HG02642 (cell line): Measurements from ENCODE around the gene LCE2D.
"Not testable (repeated sequence)": the region's sequence is repeated elsewhere in the genome, so short reads cannot be mapped to it uniquely, and the experiment has no call there.

Experiments
- ATAC-seq: cut with Tn5 transposase; IDR thresholded peaks from one replicate; pipeline ENCODE4 v1.9.1; 2021; ENCODE audit warnings: mild to moderate bottlenecking; ENCODE audit not compliant: unreplicated experiment, poor library complexity

Gene LCE2D, protein sequence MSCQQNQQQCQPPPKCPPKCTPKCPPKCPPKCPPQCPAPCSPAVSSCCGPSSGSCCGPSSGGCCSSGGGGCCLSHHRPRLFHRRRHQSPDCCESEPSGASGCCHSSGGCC

DNA sequence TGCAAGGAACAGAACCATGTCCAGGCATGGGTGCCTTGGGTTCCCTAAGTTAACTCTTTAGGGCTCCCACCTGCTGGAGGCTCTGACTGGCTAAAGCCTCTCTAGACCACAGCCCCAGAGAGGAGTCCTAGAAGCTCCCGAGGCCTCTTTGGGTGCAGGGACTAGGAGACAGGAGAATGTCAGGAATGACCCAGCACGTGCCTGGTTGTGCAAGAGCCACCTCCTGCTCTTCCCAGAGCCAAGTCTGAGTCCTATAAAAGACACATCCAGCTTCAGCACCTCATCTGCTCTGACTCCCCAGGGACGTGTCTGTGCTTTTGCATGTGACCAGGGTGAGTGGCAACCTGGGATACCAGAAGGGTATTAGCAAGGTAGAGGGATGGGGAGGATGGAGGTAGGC, at the start of gene LCE2D:
Gene LCE2D (plus strand): TSS at position 283 of the 400 bp plus-strand sequence. CDS start 726 bp downstream, outside the sequence.
- ATAC-seq: no peak

DNA sequence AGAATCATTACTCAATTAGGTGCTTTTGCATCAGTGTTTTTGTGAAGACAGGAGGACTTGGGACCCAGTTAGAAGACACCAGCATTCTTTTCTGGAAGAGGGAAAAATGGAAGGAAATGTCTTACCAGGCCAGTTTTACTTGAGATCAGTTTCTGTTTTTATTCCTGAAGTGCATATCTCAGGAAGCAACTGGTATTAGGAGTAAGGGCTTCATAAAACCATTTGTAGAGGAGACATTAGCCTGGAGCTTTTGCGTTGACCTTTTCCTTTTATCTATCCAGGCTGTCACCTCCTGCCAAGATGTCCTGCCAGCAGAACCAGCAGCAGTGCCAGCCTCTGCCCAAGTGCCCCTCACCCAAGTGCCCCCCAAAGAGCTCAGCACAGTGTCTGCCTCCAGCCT, 49.7 kb upstream of the LCE2D start, which contains the start of gene LCE3B:
Gene LCE3B (plus strand): TSS at position 301 of the 400 bp plus-strand sequence. CDS start 0 bp downstream, at position 301.
- ATAC-seq: no peak

DNA sequence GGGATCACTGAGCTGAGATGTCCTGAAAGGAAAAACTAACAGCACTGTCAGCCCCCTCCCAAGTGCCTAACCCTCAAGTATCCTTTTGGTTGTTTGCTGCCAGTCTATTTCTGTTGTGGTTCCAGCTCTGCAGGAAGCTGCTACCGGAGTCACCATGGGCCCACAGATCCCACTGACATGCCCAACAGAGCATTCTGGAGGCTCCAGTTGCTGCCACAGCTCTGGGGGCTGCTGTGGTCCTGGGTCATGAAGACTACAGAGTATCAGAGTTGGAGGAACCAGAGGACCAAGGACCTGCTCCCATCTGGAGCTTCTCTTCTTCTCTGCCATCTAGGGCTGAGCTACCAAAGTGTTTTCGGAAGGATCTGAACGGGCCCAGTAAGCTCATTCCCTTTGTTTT, 41.2 kb upstream of the LCE2D start:
- no peak for ATAC-seq

DNA sequence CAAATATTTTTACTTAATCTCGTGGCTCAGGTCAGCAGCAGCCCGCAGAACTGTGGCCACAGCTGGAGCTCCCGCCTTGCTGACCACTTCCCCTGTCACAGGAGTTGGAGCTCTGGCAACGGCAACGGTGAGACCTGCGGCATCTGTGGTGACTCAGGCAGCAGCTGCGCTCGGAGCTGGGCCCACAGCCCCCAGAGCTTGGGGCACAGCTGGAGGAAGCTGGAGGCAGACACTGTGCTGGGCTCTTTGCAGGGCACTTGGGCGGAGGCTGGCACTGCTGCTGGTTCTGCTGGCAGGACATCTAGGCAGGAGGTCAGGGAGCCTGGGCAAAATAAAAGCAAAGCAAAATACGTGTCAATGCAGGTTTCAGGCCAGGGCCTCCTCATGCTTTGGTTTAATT, 40.4 kb upstream of the LCE2D start, which contains the start of gene LCE3A:
Gene LCE3A (minus strand): TSS at position 301 of the 400 bp plus-strand sequence. CDS start 0 bp downstream, at position 301.
- no peak for ATAC-seq

DNA sequence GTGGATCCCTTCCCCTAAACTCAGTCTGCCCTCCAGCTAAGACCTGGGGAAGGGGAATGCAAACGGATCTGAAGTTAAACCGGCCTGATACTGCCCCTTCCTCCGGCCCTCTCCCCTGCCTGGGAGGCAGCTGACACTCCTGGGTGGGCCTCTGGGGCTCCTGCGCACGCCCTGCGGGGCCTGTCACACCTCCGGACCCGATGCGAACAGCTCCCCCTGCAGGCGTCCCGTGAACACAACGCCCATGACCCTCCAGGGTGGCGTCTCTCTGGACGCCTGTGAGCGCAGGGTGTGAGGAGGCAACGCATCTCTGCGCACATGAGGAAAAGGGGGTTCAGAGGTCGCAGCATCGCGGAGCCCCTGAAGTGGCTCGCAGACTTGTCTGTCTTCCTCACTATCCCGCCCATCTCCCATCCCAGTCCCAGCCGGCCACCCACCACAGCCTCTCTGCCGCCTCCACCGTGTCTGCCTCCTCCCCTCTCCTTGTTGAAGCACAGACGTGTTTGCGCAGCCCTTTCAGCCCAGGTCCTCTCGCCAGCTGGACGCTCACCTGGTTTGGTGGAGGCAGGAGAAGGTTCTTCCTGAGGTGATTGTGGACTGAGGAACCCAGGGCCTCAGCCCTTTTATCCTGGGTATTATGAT, 39.9 kb upstream of the LCE2D start:
- no peak for ATAC-seq

DNA sequence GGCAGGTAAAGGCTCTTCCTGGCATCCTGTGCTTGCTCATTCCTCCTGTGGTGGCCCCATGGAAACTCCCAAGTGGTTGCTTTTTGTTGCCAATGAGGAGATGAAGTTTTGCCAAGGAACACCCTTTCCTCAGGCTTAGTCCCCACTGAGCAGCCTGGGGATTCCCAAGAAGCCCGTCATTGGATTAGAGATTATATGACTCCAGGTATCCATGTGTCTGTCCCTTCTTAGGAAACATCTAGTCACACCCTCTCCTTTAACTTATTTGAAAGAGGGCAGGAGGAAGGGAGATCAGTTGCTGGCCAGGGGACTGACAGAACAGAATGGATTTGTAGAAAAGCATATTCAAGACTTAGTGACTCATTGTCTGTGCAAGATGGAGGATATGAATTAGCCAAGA, 36.4 kb upstream of the LCE2D start:
- ATAC-seq: no peak

DNA sequence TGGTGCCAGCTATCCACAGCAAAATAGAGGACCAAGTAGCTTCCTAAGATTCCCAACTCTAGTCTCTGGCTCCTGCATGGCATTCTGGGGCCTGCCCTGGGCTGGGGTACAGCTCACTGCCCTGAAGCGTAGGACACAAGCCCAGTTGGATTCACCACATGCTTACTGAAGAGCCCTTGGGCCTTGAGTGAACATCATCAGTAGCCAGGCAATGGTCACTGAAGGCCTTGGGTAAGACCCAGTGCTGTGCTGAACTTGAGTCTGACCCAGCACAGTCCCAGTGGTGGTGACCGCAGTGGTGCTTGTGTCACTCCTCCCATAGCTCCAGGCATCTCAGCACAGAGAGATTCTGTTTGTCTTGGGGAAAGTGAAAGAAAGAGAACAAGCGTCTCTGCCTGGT, 32.6 kb upstream of the LCE2D start:
- no peak for ATAC-seq

DNA sequence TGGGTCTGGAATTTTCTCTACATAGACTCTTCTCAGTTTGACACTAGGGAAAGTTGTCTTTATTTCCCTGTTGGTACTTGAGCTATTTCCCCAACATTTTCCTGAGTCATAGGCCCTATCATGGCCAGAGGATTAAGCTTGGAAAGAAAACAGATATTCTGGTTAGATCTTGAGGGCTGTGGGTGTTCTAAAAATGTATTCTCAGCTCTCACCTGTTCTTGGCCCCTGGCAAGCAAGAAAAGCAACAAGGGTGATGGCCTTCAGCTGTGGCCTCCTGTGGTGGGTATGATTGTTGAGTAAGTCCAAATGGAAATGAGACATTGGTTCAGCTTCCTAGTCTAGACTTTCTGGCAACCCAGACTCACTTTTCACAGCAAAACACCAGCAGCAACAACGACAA, 22.8 kb upstream of the LCE2D start:
- ATAC-seq: no peak

DNA sequence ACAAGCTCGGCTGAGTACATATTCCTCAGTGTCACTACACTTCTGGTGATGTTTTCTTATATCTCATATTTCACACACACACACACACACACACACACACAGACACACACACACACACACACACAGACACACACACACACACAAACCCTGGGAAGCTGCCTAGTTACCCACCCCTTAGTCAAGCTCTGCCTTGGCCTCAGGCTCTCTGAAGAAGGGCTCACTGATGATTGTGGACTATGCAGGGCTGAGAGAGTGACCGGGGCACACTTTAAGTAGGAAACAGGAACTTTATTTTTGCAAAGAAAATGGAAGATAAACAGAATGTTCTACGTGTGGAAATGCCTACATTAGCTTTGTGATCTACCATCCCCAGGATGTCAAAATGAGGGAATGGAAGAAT, 19.2 kb upstream of the LCE2D start:
- no peak for ATAC-seq

DNA sequence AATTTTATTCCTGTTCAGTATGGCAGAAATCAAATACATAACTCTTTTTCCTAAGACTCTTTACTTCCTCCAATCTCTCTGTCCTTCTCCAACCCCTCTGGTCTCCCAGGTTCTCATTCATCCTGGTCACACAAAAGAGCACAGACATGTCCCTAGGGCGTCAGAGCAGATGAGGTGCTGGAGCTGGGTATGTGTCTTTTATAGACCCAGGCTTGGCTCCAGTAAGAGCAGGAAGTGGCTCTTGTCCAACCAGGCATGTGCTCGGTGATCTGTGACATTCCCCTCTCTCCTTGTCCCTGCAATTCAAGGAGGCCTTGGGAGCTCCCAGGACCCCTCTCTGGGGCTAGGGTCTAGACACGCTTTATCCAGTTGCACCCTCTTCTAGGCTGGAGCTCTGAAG, 18.0 kb upstream of the LCE2D start:
- ATAC-seq: no peak

DNA sequence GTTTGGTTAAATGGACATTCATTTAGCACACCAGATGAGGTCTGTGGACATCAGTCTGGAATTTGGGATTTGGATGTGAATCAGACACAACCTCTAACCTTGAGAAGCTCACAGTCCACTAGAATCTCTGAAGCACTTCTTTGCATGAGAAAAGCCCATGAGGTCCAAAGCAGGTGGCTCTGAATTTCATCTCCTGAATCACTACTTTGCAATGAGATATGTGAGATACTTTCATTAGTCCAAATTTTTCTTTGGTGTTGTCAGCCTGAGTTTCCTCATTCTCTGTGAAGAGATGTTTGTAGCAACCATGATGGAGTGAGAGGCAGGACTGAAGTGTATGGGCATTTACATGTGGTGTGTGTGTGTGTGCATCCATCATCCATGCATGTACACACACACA, 16.5 kb upstream of the LCE2D start:
- no peak for ATAC-seq

DNA sequence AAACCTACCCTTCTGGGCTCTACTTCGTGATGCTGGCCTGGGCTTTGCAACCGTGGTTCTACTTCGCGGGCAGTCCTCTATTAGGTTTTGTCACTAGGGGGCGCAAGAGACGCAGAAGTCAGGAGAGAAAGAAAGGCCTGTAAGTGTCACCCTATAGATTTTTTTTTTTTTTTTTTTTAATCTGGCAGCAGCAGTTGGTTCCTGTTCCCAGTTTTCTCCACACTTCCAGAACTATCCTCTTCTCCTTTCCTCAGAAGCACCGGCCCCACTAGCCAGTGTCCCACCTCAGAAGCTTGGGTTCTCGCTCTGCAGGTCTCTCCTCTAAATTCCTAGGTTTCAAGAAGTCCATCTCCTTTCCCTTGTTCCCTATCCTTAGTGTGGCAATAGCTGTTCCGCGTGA, 9.1 kb upstream of the LCE2D start:
- no peak for ATAC-seq

DNA sequence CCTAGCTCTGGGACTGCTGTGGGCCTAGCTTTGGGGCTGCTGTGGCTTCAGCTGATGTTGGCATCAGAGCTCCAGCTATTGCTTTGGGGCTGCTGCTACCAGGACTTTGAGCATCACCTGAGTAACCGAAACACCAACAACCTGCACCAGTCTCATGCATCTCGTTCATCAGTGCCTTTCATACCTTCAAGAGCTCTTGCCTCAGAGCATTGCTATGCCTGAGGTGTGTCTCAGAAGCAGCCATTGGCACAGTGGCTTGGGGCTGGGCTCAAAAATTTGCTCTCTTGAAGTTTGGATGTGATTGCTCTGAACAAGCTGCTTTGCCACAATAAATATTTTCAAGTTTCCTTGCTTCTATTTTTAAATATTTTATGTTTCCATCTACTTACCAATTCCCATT, 6.7 kb upstream of the LCE2D start:
- ATAC-seq: no peak

DNA sequence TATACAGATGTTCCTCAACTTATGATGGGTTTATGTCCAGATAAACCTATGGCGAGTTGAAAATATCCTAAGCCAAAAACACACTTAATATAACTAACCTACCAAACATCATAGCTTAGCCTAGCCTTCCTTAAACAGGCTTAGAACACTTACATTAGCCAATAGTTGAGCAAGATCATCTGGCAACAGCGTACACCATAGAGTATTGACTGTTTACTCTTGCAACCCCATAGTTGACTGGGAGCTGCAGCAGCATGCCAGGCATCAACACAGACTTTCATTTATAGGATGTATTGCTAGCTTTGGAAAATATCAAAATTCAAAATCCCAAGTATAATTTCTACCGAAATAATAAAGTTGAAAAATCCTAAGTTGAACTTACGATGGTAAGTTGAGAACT, 5.5 kb upstream of the LCE2D start:
- ATAC-seq: no peak

DNA sequence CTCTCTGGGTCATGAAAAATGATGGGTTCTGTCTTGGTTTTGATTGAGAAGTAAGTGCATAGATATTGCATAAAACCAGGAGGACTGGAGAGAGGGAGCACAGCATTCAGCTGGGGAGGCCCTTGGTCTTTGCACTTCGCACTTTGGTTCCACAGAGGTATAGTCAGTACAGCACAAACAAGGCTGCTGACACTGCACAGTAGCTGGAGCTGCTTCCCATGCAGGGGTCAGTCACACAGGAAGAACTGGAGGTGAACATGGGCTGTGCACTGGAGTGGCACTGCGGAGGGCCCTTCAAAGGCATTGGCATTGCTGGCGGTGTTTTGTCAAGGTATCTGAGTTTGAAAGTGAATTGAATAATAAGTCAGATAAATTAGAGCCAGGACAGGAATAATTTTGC, 4.5 kb upstream of the LCE2D start:
- ATAC-seq: no peak

DNA sequence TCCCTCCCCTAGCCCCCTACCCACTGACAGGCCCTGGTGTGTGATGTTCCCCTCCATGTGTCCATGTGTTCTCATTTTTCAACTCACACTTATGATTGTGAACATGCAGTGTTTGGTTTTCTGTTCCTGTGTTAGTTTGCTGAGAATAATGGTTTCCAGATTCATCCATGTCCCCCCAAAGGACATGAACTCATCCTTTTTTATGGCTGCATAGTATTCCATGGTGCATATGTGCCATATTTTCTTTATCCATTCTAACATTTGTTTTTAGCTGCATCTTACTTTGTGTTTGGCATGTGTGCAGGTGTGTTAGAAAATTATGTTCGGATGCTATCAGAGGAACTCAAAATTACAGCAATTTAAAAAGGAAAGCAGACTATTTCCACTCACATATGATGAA, 3.0 kb downstream of the LCE2D start:
- ATAC-seq: not testable (repeated sequence)

DNA sequence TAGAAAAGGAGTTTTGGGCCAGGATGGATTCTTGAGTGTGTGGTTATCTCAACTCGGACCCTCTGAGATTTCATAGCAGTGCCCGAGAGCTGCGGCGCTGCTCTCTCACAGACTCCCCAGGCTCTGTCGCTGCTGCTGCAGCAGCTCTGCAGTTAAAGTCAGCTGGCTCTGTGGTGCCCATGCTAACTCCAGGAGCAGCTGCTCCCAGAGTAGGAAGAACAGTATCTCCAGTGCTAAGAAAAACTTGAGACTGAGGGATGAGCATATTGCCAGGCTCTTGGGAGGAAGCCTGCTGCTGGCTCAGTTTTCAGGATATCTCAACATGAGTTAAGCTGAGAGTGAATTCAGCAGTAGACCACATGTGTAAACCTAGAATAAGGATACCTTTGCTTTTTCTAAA, 4.5 kb downstream of the LCE2D start:
- no peak for ATAC-seq

DNA sequence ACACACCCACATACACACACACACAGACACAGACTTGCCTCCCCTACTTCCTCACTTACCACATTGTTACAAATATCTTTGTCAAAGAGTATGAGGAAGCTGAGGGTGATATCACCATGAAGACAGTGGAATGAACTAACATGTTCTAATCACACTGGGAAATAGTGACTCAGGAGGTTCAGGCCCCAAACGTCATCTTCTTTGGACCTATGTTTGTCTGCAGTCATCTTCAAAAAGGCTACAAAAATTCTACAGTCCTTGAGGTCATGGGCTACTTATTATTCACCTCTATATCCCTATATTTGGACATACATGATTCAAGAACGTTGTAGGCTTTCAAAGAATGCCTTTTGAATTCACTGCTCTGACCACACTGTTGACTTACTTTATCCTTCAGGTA, 9.8 kb downstream of the LCE2D start:
- no peak for ATAC-seq

DNA sequence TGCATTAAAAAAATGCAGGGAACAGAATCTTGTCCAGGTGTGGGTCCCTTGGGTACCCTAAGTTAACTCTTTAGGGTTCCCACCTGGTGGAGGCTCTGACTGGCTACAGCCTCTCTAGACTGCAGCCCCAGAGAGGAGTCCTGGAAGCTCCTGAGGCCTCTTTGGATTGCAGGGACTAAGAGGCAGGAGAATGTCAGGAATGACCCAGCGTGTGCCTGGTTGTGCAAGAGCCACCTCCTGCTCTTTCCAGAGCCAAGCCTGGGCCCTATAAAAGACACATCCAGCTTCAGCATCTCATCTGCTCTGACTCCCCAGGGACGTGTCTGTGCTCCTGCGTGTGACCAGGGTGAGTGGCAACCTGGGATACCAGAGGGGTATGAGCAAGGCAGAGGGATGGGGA, 11.8 kb downstream of the LCE2D start, which contains the start of gene LCE2C:
Gene LCE2C (plus strand): TSS at position 297 of the 400 bp plus-strand sequence. CDS start 737 bp downstream, outside the sequence.
- not testable (repeated sequence) for ATAC-seq

DNA sequence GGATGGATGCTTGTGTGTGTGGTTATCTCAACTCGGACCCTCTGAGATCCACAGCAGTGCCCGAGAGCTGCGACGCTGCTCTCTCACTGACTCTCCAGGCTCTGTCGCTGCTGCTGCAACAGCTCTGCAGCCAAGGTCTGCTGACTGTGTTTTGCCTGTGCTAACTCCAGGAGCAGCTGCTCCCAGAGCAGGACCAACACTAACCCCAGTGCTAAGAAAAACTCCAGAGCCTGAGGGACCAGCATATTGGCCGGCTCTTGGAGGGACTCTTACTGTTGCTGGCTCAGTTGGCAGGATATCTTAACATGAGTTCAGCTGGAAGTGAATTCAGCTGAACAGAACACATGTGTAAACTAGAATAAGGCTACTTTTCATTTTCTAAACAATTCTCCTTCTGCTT, 16.3 kb downstream of the LCE2D start:
- no peak for ATAC-seq

DNA sequence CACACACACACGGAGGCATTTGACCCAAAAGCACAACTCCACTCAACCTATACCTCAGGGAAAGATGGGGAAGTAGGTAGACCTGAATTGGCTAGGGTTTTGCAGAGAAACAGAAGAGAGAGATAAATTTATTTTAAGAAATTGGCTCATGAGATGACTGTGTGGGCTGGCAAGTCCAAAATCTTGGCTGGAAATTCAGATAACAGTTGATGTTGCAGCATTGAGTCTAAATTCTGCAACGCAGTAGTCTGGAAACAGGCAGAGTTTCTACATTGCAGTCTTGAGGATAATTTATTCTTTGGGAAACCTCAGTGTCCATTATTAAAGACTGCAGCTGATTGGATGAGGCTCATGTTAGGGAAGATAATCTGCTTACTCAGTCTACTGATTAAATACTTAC, 18.4 kb downstream of the LCE2D start:
- ATAC-seq: no peak

DNA sequence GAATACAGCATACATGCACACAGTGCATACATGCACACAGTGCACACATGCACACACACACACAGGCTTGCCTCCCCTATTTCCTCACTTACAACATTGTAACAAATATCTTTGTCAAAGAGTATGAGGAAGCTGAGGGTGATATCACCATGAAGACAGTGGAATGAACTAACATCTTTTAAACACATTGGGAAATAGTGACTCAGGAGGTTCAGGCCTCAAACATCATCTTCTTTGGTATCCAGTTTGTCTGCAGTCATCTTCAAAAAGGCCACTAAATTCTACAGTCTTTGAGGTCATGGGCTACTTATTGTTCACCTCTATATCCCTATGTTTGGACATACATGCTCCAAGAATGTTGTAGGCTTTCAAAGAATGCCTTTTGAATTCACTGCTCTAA, 20.7 kb downstream of the LCE2D start:
- no peak for ATAC-seq
